ENCODE data around the gene ZNF839.

ZNF839 gene

GRCh38 chr14:102345232-102345631 lies 25.7 kb downstream of the ZNF839 start:
- Histone ChIP-seq H3K36me3 (ENCODE audit: low read length) (no peaks in the 10 kb centered on the region), H3K4me3 (ENCODE audit: insufficient read depth, low read length, poor library complexity, severe bottlenecking) (no peak overlapping the region), H3K9me2 (replicated peaks; ENCODE audit: insufficient read depth, low read length) (no peaks in the 10 kb centered on the region), H3K27me3 (ENCODE audit: low read length) (no peaks in the 10 kb centered on the region), H4K20me1 (ENCODE audit: low read depth, low read length) (no peaks in the 10 kb centered on the region), H3K79me2 (ENCODE audit: insufficient read depth, low read length) (no peaks in the 10 kb centered on the region), H3K9ac (ENCODE audit: low read length) (no peak overlapping the region), H3K4me2 (ENCODE audit: low read depth, low read length, poor library complexity, severe bottlenecking) (no peak overlapping the region), H3F3A (ENCODE audit: insufficient read depth) (no peaks in the 10 kb centered on the region), H3K9me3 (ENCODE audit: insufficient read depth, low read length) (no peaks in the 10 kb centered on the region), H3K27ac (ENCODE audit: low read depth, low read length) (no peak overlapping the region), H2AFZ (ENCODE audit: low read depth, low read length, severe bottlenecking) (no peak overlapping the region)
- TF ChIP-seq EZH2phosphoT487 (conservative IDR thresholded peaks at IDR 0.05; ENCODE audit: low read length) (no peak), CTCF (IDR thresholded peaks at IDR 0.05; ENCODE audit: insufficient read depth, low read length, poor library complexity, severe bottlenecking) (no peak)

- Histone ChIP-seq H2AFZ (ENCODE audit: low read depth, low read length, severe bottlenecking) (no peak overlapping the region), H3K36me3 (ENCODE audit: low read length) (no peaks in the 10 kb centered on the region), H3K27ac (ENCODE audit: low read depth, low read length) (no peak overlapping the region), H3K4me3 (ENCODE audit: insufficient read depth, low read length, poor library complexity, severe bottlenecking) (no peak overlapping the region), H3K9me2 (replicated peaks; ENCODE audit: insufficient read depth, low read length) (no peaks in the 10 kb centered on the region), H3K4me2 (ENCODE audit: low read depth, low read length, poor library complexity, severe bottlenecking) (no peak overlapping the region), H3F3A (ENCODE audit: insufficient read depth) (no peaks in the 10 kb centered on the region), H3K9me3 (ENCODE audit: insufficient read depth, low read length) (no peaks in the 10 kb centered on the region), H4K20me1 (ENCODE audit: low read depth, low read length) (no peaks in the 10 kb centered on the region), H3K79me2 (ENCODE audit: insufficient read depth, low read length) (no peaks in the 10 kb centered on the region), H3K27me3 (ENCODE audit: low read length) (no peaks in the 10 kb centered on the region), H3K9ac (ENCODE audit: low read length) (no peak overlapping the region)
- no peak for TF ChIP-seq CTCF (IDR thresholded peaks at IDR 0.05; ENCODE audit: insufficient read depth, low read length, poor library complexity, severe bottlenecking)
- TF ChIP-seq EZH2phosphoT487 (conservative IDR thresholded peaks at IDR 0.05; ENCODE audit: low read length): no peak
Measured at GRCh38 chr14:102346645-102347044, 27.1 kb downstream of the ZNF839 start.

- Histone ChIP-seq H3F3A (ENCODE audit: insufficient read depth) (no peaks in the 10 kb centered on the region), H3K79me2 (ENCODE audit: insufficient read depth, low read length) (no peaks in the 10 kb centered on the region), H3K9me3 (ENCODE audit: insufficient read depth, low read length) (no peaks in the 10 kb centered on the region), H3K9me2 (replicated peaks; ENCODE audit: insufficient read depth, low read length) (no peaks in the 10 kb centered on the region), H3K9ac (ENCODE audit: low read length) (no peak overlapping the region), H3K27ac (ENCODE audit: low read depth, low read length) (no peak overlapping the region), H4K20me1 (ENCODE audit: low read depth, low read length) (no peaks in the 10 kb centered on the region), H3K4me2 (ENCODE audit: low read depth, low read length, poor library complexity, severe bottlenecking) (no peak overlapping the region), H3K36me3 (ENCODE audit: low read length) (0 out of 2 replicates have a peak, but pooled peaks cover 2% of the 10 kb centered on the region), H3K27me3 (ENCODE audit: low read length) (no peaks in the 10 kb centered on the region), H2AFZ (ENCODE audit: low read depth, low read length, severe bottlenecking) (no peak overlapping the region), H3K4me3 (ENCODE audit: insufficient read depth, low read length, poor library complexity, severe bottlenecking) (no peak overlapping the region)
- TF ChIP-seq EZH2phosphoT487 (conservative IDR thresholded peaks at IDR 0.05; ENCODE audit: low read length): no peak
- no peak for TF ChIP-seq CTCF (IDR thresholded peaks at IDR 0.05; ENCODE audit: insufficient read depth, low read length, poor library complexity, severe bottlenecking)
Measured at GRCh38 chr14:102348376-102348775, 28.8 kb downstream of the ZNF839 start.
